ENCODE data around the gene PLEKHA1. TPM values are rescaled to one million over a fixed set of nuclear protein-coding genes. Genes with fewer than 3 reads are reported as not detected.

PLEKHA1 gene
- total and polyA plus RNA-seq, 2 donors (not counting 1 experiment from before 2014, with no cell fraction given): 9.0 to 34.0 TPM

GRCh38 chr10:122476333-122476695 is 101.8 kb downstream of the PLEKHA1 start:
- Mint-ChIP-seq H3K27me3 (peaks cover 28% of the 10 kb centered on the region), H3K4me1 (peaks cover 5% of the 10 kb centered on the region), H3K9me3 (ENCODE audit: insufficient read depth) (no peaks in the 10 kb centered on the region), H3K27ac (no peak overlapping the region), H3K4me3 (no peak overlapping the region)
- Histone ChIP-seq H3K36me3 (replicated peaks in 1 of 2; ENCODE audit: control extremely low read depth in 1 of 2, control insufficient read depth in 1 of 2, extremely low read depth in 1 of 2, insufficient read depth in 2 of 2, low read length in 1 of 2) (no peaks in the 10 kb centered on the region), H3K79me2 (ENCODE audit: control insufficient read depth, insufficient read depth, low read length) (no peaks in the 10 kb centered on the region), H3K9me3 (ENCODE audit: control extremely low read depth in 1 of 3, control insufficient read depth in 2 of 3, insufficient read depth in 1 of 3, low read length in 2 of 3) (peaks cover 0 to 4% (median 0%) of the 10 kb centered on the region in 3 donors), H4K20me1 (ENCODE audit: control insufficient read depth, insufficient read depth, low read length, poor library complexity, severe bottlenecking) (no peaks in the 10 kb centered on the region), H3K4me3 (ENCODE audit: control extremely low read depth in 1 of 5, extremely low read depth in 1 of 5, insufficient read depth in 1 of 5, low read depth in 2 of 5, low read length in 4 of 5) (no peak overlapping the region), H2AFZ (ENCODE audit: insufficient read depth, low read depth, low read length, poor library complexity, severe bottlenecking) (no peak overlapping the region), H3K27me3 (replicated peaks in 1 of 4; ENCODE audit: control extremely low read depth in 1 of 4, control insufficient read depth in 3 of 4, insufficient read depth in 4 of 4, low read length in 3 of 4) (peaks cover 0 to 9% (median 1%) of the 10 kb centered on the region in 4 experiments), H3K27ac (ENCODE audit: low read length in 2 of 2) (no peak overlapping the region), H3K9ac (ENCODE audit: low read length) (no peak overlapping the region), H3K4me1 (ENCODE audit: control insufficient read depth in 2 of 2, insufficient read depth in 2 of 2, low read length in 2 of 2) (no peaks in the 10 kb centered on the region), H3K4me2 (replicated peaks; ENCODE audit: low read depth, low read length, poor library complexity, severe bottlenecking) (no peak overlapping the region)
- CTCF ChIA-PET: no interaction called here
- POLR2A ChIA-PET: no interaction called here
- TF ChIP-seq CTCF (IDR thresholded peaks at IDR 0.05): no peak
- TF ChIP-seq EZH2 (IDR thresholded peaks at IDR 0.05; ENCODE audit: borderline replicate concordance, insufficient read depth, low read depth, low read length, poor library complexity, severe bottlenecking): no peak
- DNase-seq: no peak
- intact Hi-C loops (cut with micrococcal nuclease): no loop called here
- ATAC-seq (ENCODE audit: low read depth): no peak
- 79% methylated on average over 4 of the region's 6 CpGs for WGBS (ENCODE audit: insufficient coverage)

- Histone ChIP-seq H3K27me3 (replicated peaks in 1 of 4; ENCODE audit: control extremely low read depth in 1 of 4, control insufficient read depth in 3 of 4, insufficient read depth in 4 of 4, low read length in 3 of 4) (peaks cover 0 to 5% (median 1%) of the 10 kb centered on the region in 4 experiments), H4K20me1 (ENCODE audit: control insufficient read depth, insufficient read depth, low read length, poor library complexity, severe bottlenecking) (no peaks in the 10 kb centered on the region), H3K9me3 (ENCODE audit: control extremely low read depth in 1 of 3, control insufficient read depth in 2 of 3, insufficient read depth in 1 of 3, low read length in 2 of 3) (peaks cover 0 to 7% (median 0%) of the 10 kb centered on the region in 3 donors), H3K27ac (ENCODE audit: low read length in 2 of 2) (no peak overlapping the region), H3K4me2 (replicated peaks; ENCODE audit: low read depth, low read length, poor library complexity, severe bottlenecking) (no peak overlapping the region), H3K9ac (ENCODE audit: low read length) (no peak overlapping the region), H3K36me3 (replicated peaks in 1 of 2; ENCODE audit: control extremely low read depth in 1 of 2, control insufficient read depth in 1 of 2, extremely low read depth in 1 of 2, insufficient read depth in 2 of 2, low read length in 1 of 2) (no peaks in the 10 kb centered on the region), H3K4me3 (ENCODE audit: control extremely low read depth in 1 of 5, extremely low read depth in 1 of 5, insufficient read depth in 1 of 5, low read depth in 2 of 5, low read length in 4 of 5) (no peak overlapping the region), H3K4me1 (ENCODE audit: control insufficient read depth in 2 of 2, insufficient read depth in 2 of 2, low read length in 2 of 2) (no peaks in the 10 kb centered on the region), H2AFZ (ENCODE audit: insufficient read depth, low read depth, low read length, poor library complexity, severe bottlenecking) (no peak overlapping the region), H3K79me2 (ENCODE audit: control insufficient read depth, insufficient read depth, low read length) (no peaks in the 10 kb centered on the region)
- H3K4me3 Mint-ChIP-seq: no peak overlapping the region
- H3K4me1 Mint-ChIP-seq: peaks cover 5% of the 10 kb centered on the region
- WGBS (ENCODE audit: insufficient coverage): 86% methylated on average over 5 of the region's 5 CpGs
- H3K9me3 Mint-ChIP-seq (ENCODE audit: insufficient read depth): peaks cover 3% of the 10 kb centered on the region
- no peak overlapping the region for H3K27ac Mint-ChIP-seq
- intact Hi-C loops (cut with micrococcal nuclease): no loop called here
- H3K27me3 Mint-ChIP-seq: peaks cover 29% of the 10 kb centered on the region
- TF ChIP-seq EZH2 (IDR thresholded peaks at IDR 0.05; ENCODE audit: borderline replicate concordance, insufficient read depth, low read depth, low read length, poor library complexity, severe bottlenecking): no peak
- CTCF ChIA-PET: no interaction called here
- DNase-seq (no peak), ATAC-seq (ENCODE audit: low read depth) (no peak)
- POLR2A ChIA-PET: no interaction called here
These were observed 102.9 kb downstream of the PLEKHA1 start for GRCh38 chr10:122477436-122477835.

All from B cell (primary cell).